ENCODE data around the gene FAM13A. TPM values are rescaled to one million over a fixed set of nuclear protein-coding genes. Genes with fewer than 3 reads are reported as not detected.

Gene FAM13A
- total and polyA plus RNA-seq, 2 donors (not counting 3 experiments of a cell fraction or from before 2014, with no cell fraction given): 3.3 to 10.5 TPM

DNA sequence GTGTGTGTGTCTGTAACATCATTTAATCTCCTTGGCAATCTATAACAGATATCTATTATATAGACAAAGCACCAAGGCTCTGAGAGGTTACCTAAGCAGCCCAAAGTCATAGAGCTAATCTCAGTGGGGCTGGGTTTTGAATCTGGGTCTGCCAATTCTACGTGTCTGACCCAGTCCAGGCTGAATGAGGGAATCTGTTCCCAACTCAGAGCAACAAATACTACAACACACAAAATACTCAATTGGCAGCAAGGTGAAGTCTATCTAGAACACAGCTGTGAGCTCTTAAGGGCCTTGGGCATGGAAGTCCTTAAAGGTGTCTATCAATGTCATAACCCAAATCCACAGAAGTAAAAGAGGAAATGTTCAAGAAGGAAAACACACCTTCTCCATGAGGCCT, 311.8 kb downstream of the FAM13A start:
- Histone ChIP-seq H3K4me1 (ENCODE audit: control insufficient read depth, extremely low read depth, insufficient read depth, low read length) (no peaks in the 10 kb centered on the region), H3K27ac (ENCODE audit: insufficient read depth, low read depth, low read length) (no peak overlapping the region), H4K20me1 (replicated peaks; ENCODE audit: control insufficient read depth, extremely low read depth, insufficient read depth, low read length) (no peaks in the 10 kb centered on the region), H3K9ac (replicated peaks; ENCODE audit: extremely low read depth, insufficient read depth, low read length) (no peak overlapping the region), H2AFZ (ENCODE audit: low read depth, low read length) (no peak overlapping the region), H3K4me3 (replicated peaks in 1 of 3; ENCODE audit: insufficient read depth in 1 of 3, low read depth in 1 of 3, low read length in 3 of 3) (no peak overlapping the region), H3K9me3 (replicated peaks; ENCODE audit: control insufficient read depth, insufficient read depth, low read length) (no peaks in the 10 kb centered on the region), H3K4me2 (ENCODE audit: insufficient read depth, low read length) (no peak overlapping the region), H3K36me3 (ENCODE audit: control insufficient read depth in 2 of 2, extremely low read depth in 1 of 2, insufficient read depth in 2 of 2, low read length in 2 of 2) (peaks cover 0 to 9% of the 10 kb centered on the region in 2 experiments), H3K27me3 (ENCODE audit: control insufficient read depth in 2 of 2, insufficient read depth in 2 of 2, low read length in 2 of 2) (no peaks in the 10 kb centered on the region), H3K79me2 (ENCODE audit: control insufficient read depth, insufficient read depth, low read length) (no peaks in the 10 kb centered on the region), H3K9me1 (replicated peaks; ENCODE audit: control insufficient read depth, extremely low read depth, insufficient read depth, low read length) (no peaks in the 10 kb centered on the region)
- BruUV-seq (replicated peaks): no TSS peak
- no peak for DNase-seq (ENCODE audit: low read depth, low spot score)
- dilution Hi-C loops (cut with MboI; ENCODE audit: extremely low pct_ligation_motif_present, low sequenced_read_pairs): no loop called here
- TF ChIP-seq EZH2 (IDR thresholded peaks at IDR 0.05; ENCODE audit: borderline replicate concordance, low read depth, low read length, severe bottlenecking) (no peak), MYC (IDR thresholded peaks at IDR 0.05; ENCODE audit: low read depth, low read length) (no peak), FOS (IDR thresholded peaks at IDR 0.05; ENCODE audit: borderline replicate concordance, insufficient read depth, low read length) (no peak), JUN (IDR thresholded peaks at IDR 0.05; ENCODE audit: borderline replicate concordance, insufficient read depth, insufficient read length, low read depth) (no peak), POLR2AphosphoS5 (IDR thresholded peaks at IDR 0.05; ENCODE audit: insufficient read depth, low read depth, low read length) (no peak), GATA2 (IDR thresholded peaks at IDR 0.05; ENCODE audit: insufficient read depth, insufficient read length, low read depth, low read length) (no peak), POLR2A (IDR thresholded peaks at IDR 0.05; ENCODE audit: low read depth, low read length) (no peak)
- TF ChIP-seq, protein P1, sequence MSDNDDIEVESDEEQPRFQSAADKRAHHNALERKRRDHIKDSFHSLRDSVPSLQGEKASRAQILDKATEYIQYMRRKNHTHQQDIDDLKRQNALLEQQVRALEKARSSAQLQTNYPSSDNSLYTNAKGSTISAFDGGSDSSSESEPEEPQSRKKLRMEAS (IDR thresholded peaks at IDR 0.05; ENCODE audit: insufficient read depth, insufficient read length): no peak
- TF ChIP-seq, protein P2, sequence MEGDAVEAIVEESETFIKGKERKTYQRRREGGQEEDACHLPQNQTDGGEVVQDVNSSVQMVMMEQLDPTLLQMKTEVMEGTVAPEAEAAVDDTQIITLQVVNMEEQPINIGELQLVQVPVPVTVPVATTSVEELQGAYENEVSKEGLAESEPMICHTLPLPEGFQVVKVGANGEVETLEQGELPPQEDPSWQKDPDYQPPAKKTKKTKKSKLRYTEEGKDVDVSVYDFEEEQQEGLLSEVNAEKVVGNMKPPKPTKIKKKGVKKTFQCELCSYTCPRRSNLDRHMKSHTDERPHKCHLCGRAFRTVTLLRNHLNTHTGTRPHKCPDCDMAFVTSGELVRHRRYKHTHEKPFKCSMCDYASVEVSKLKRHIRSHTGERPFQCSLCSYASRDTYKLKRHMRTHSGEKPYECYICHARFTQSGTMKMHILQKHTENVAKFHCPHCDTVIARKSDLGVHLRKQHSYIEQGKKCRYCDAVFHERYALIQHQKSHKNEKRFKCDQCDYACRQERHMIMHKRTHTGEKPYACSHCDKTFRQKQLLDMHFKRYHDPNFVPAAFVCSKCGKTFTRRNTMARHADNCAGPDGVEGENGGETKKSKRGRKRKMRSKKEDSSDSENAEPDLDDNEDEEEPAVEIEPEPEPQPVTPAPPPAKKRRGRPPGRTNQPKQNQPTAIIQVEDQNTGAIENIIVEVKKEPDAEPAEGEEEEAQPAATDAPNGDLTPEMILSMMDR (IDR thresholded peaks at IDR 0.05; ENCODE audit: extremely low read depth in 1 of 2, insufficient read depth in 1 of 2, low read depth in 1 of 2, low read length in 2 of 2): no peak
- intact Hi-C loops (cut with micrococcal nuclease): no loop called here
- no peak for FAIRE-seq
- ChIA-PET CTCF (interaction anchor here (2.2 kb wide), 1 partner anchor 10 kb away, joined by 6 read pairs; no protein-coding TSS in a partner anchor), POLR2A (no interaction called here)
